Natural killer cell (primary cell): ENCODE data around the gene POLR2H. TPM values are rescaled to one million over a fixed set of nuclear protein-coding genes. Genes with fewer than 3 reads are reported as not detected.

ENCODE experiments used
- ATAC-seq, 3 donors: fragments of 150-1000 bp in 2 of 3; fragments of 200-7000 bp in 1 of 3; cut with Tn5 transposase; 1 replicate in 1 of 3; 2 replicates in 2 of 3; pipeline ENCODE4 v1.10.0; 2021; ENCODE audit warnings: mild to moderate bottlenecking in 2 of 3, moderate library complexity in 2 of 3
- DNase-seq, 2 donors: peaks; one replicate each; pipeline versions ENCODE4 v3.0.0 to v3.0.0-alpha.2; 2013 to 2021; ENCODE audit warnings: mixed read lengths in 1 of 2
- H3K27ac ChIP-seq: one replicate; pipeline ENCODE4 v1.5.1; 2013; ENCODE audit warnings: mild to moderate bottlenecking, low read length
- H3K27me3 ChIP-seq: one replicate; pipeline ENCODE4 v1.6.1; 2013; ENCODE audit warnings: low read length; ENCODE audit not compliant: control insufficient read depth, insufficient read depth
- H3K36me3 ChIP-seq: one replicate; pipeline ENCODE4 v1.6.1; 2013; ENCODE audit warnings: low read length; ENCODE audit not compliant: control insufficient read depth, insufficient read depth
- H3K4me1 ChIP-seq: one replicate; pipeline ENCODE4 v1.6.1; 2013; ENCODE audit warnings: low read length; ENCODE audit not compliant: control insufficient read depth, insufficient read depth
- H3K4me3 ChIP-seq: one replicate; pipeline ENCODE4 v1.5.1; 2013; ENCODE audit warnings: low read length
- H3K9me3 ChIP-seq: one replicate; pipeline ENCODE4 v1.6.1; 2013; ENCODE audit warnings: low read length; ENCODE audit not compliant: control insufficient read depth, insufficient read depth
- H3K27ac Mint-ChIP-seq, 2 donors: one replicate each; pipeline ENCODE4 v1.8.0; 2022; ENCODE audit warnings: mild to moderate bottlenecking in 2 of 2, mixed read lengths in 2 of 2, moderate library complexity in 1 of 2
- H3K27me3 Mint-ChIP-seq, 2 donors: one replicate each; pipeline ENCODE4 v1.8.0; 2022; ENCODE audit warnings: low read depth in 2 of 2, mixed read lengths in 2 of 2
- H3K36me3 Mint-ChIP-seq: one replicate; pipeline ENCODE4 v1.8.0; 2022; ENCODE audit warnings: mixed read lengths
- H3K4me1 Mint-ChIP-seq, 2 donors: one replicate each; pipeline ENCODE4 v1.8.0; 2022; ENCODE audit warnings: mixed read lengths in 2 of 2
- H3K4me3 Mint-ChIP-seq: one replicate; pipeline ENCODE4 v1.8.0; 2022; ENCODE audit warnings: mild to moderate bottlenecking, moderate library complexity, mixed read lengths
- H3K9me3 Mint-ChIP-seq, 2 donors: one replicate each; pipeline ENCODE4 v1.8.0; 2022; ENCODE audit warnings: mixed read lengths in 2 of 2
- CTCF ChIP-seq: fragments of 200-600 bp; IDR thresholded peaks from one replicate; pipeline ENCODE4 v1.8.0; 2022; ENCODE audit warnings: antibody characterized with exemption
- WGBS: methylation state at CpG from one replicate; pipeline ENCODE4 v1.1.7; 2013; ENCODE audit warnings: missing lambda C conversion rate; ENCODE audit not compliant: insufficient coverage; 5-methylcytosine and 5-hydroxymethylcytosine counted together
- intact Hi-C: fragments of 100-400 bp; cut with micrococcal nuclease; formaldehyde crosslinking; loops from one replicate; pipeline ENCODE4 v1.14.2; 2022
- total RNA-seq, 4 donors: library from RNA; stranded (reverse); fragments of 120-200 nt in 1 of 4; gene quantifications; one replicate each; pipeline versions ENCODE4 v1.2.3 to v1.2.4, GENCODE V29; 2013 to 2022

The POLR2H gene
- total RNA-seq, 3 donors from 2014 or later (not counting 1 experiment from before 2014, with no cell fraction given), result 33.0 to 49.8 (median 41.1) TPM

GRCh38 chr3:184409331-184409926, 47.9 kb downstream of the POLR2H start:
- Mint-ChIP-seq H3K36me3 (no peaks in the 10 kb centered on the region), H3K4me1 (no peaks in the 10 kb centered on the region), H3K9me3 (no peaks in the 10 kb centered on the region), H3K27me3 (peaks cover 0 to 14% of the 10 kb centered on the region in 2 donors), H3K4me3 (no peak overlapping the region), H3K27ac (no peak overlapping the region)
- WGBS, result 89% methylated on average over 8 of the region's 8 CpGs
- Histone ChIP-seq H3K27ac (no peak overlapping the region), H3K9me3 (no peaks in the 10 kb centered on the region), H3K4me3 (no peak overlapping the region), H3K36me3 (no peaks in the 10 kb centered on the region), H3K27me3 (no peaks in the 10 kb centered on the region), H3K4me1 (no peaks in the 10 kb centered on the region)
- intact Hi-C loops, result no loop called here
- DNase-seq (no peak), ATAC-seq (no peak)
- TF ChIP-seq CTCF, result no peak

GRCh38 chr3:184409946-184410500, 48.5 kb downstream of the POLR2H start:
- H3K36me3 ChIP-seq, result no peaks in the 10 kb centered on the region
- H3K9me3 Mint-ChIP-seq, result no peaks in the 10 kb centered on the region
- WGBS, result 71% methylated on average over 11 of the region's 12 CpGs
- intact Hi-C loops, result loop anchor here (10.0 kb wide), 1 partner anchor 135 kb away; no protein-coding TSS in a partner anchor
- H3K4me1 Mint-ChIP-seq, result no peaks in the 10 kb centered on the region
- no peaks in the 10 kb centered on the region for H3K4me1 ChIP-seq
- H3K27me3 ChIP-seq, result no peaks in the 10 kb centered on the region
- peaks cover 0 to 14% of the 10 kb centered on the region in 2 donors for H3K27me3 Mint-ChIP-seq
- no peak overlapping the region for H3K4me3 Mint-ChIP-seq
- no peak for ATAC-seq
- H3K9me3 ChIP-seq, result no peaks in the 10 kb centered on the region
- H3K4me3 ChIP-seq, result no peak overlapping the region
- no peaks in the 10 kb centered on the region for H3K36me3 Mint-ChIP-seq
- no peak overlapping the region for H3K27ac Mint-ChIP-seq
- DNase-seq, result no peak
- no peak overlapping the region for H3K27ac ChIP-seq
- no peak for TF ChIP-seq CTCF

- no peaks in the 10 kb centered on the region for H3K36me3 ChIP-seq
- H3K27ac ChIP-seq, result no peak overlapping the region
- H3K4me3 Mint-ChIP-seq, result no peak overlapping the region
- no peaks in the 10 kb centered on the region for H3K9me3 ChIP-seq
- no peak overlapping the region for H3K27ac Mint-ChIP-seq
- no peak overlapping the region for H3K4me3 ChIP-seq
- TF ChIP-seq CTCF, result no peak
- no peaks in the 10 kb centered on the region for H3K4me1 Mint-ChIP-seq
- H3K27me3 ChIP-seq, result no peaks in the 10 kb centered on the region
- H3K9me3 Mint-ChIP-seq, result no peaks in the 10 kb centered on the region
- intact Hi-C loops, result loop anchor here (10.0 kb wide), 1 partner anchor 130 kb away; no protein-coding TSS in a partner anchor
- DNase-seq (no peak), ATAC-seq (no peak)
- peaks cover 0 to 7% of the 10 kb centered on the region in 2 donors for H3K27me3 Mint-ChIP-seq
- WGBS, result 90% methylated on average over 16 of the region's 16 CpGs
- peaks cover 3% of the 10 kb centered on the region for H3K4me1 ChIP-seq
- no peaks in the 10 kb centered on the region for H3K36me3 Mint-ChIP-seq
Observed at GRCh38 chr3:184414418-184415202, 53.1 kb downstream of the POLR2H start.
